Epithelial cell of esophagus (primary cell): Measurements from ENCODE around the gene TNNI2.

Experiments
- DNase-seq: peaks from one replicate; pipeline ENCODE4 v3.0.0; 2010; ENCODE audit warnings: low read depth
- H3K4me3 ChIP-seq: 2 replicates; pipeline ENCODE4 v1.5.1; 2011; ENCODE audit warnings: mild to moderate bottlenecking, low read length, control low read depth
- CTCF ChIP-seq: IDR thresholded peaks from 2 replicates; pipeline ENCODE4 v1.5.1; 2011; ENCODE audit warnings: low read depth, mild to moderate bottlenecking, low read length, control low read depth, inconsistent platforms; ENCODE audit not compliant: insufficient read depth; ENCODE audit errors: missing control alignments

TNNI2 gene

GRCh38 chr11:1879941-1880720, 41.4 kb downstream of the TNNI2 start:
- no peak for DNase-seq
- TF ChIP-seq CTCF = no peak
- no peak overlapping the region for H3K4me3 ChIP-seq

GRCh38 chr11:1880746-1881441, 42.1 kb downstream of the TNNI2 start:
- no peak for TF ChIP-seq CTCF
- no peak overlapping the region for H3K4me3 ChIP-seq
- no peak for DNase-seq

GRCh38 chr11:1881442-1882264, 42.9 kb downstream of the TNNI2 start:
- no peak for TF ChIP-seq CTCF
- DNase-seq = no peak

GRCh38 chr11:1882265-1883238, 43.8 kb downstream of the TNNI2 start:
- no peak overlapping the region for H3K4me3 ChIP-seq
- peak; percentile 83 for TF ChIP-seq CTCF
- DNase-seq = peak; percentile 76

More at GRCh38 chr11:1881442-1882264, 42.9 kb downstream of the TNNI2 start:
- no peak overlapping the region for H3K4me3 ChIP-seq

GRCh38 chr11:1883346-1884302, 44.8 kb downstream of the TNNI2 start:
- TF ChIP-seq CTCF = no peak
- H3K4me3 ChIP-seq = no peak overlapping the region
- no peak for DNase-seq
